Vagina (tissue), 2 donors: ENCODE measurements around the gene LCE1A. TPM values are rescaled to one million over a fixed set of nuclear protein-coding genes. Genes with fewer than 3 reads are reported as not detected.

Experiments
- DNase-seq, 2 donors: peaks; one replicate each; pipeline ENCODE4 v3.0.0-alpha.2; 2017; ENCODE audit errors: extremely low spot score in 2 of 2
- H3K27ac ChIP-seq: fragments of 200-600 bp; sonication (generic); one replicate; pipeline ENCODE4 v1.5.1; 2019
- H3K27me3 ChIP-seq: fragments of 200-600 bp; sonication (generic); one replicate; pipeline ENCODE4 v1.5.1; 2019
- H3K36me3 ChIP-seq, 2 donors: fragments of 200-600 bp; sonication (generic); one replicate each; pipeline ENCODE4 v1.5.1; 2017 to 2019
- H3K4me1 ChIP-seq: fragments of 200-600 bp; sonication (generic); one replicate; pipeline ENCODE4 v1.5.1; 2019
- H3K4me3 ChIP-seq, 2 donors: fragments of 200-600 bp; sonication (generic); 1 replicate in 1 of 2; 2 replicates in 1 of 2; pipeline ENCODE4 v1.5.1; 2016 to 2019
- H3K9me3 ChIP-seq: fragments of 200-600 bp; sonication (generic); one replicate; pipeline ENCODE4 v1.5.1; 2019
- CTCF ChIP-seq, 3 experiments: fragments of 450-650 bp in 2 of 3; fragments of 200-600 bp in 1 of 3; sonication (generic) in 1 of 3; IDR thresholded peaks; one replicate each; pipeline ENCODE4 v1.5.1; 2017 to 2019; ENCODE audit warnings: antibody characterized with exemption in 3 of 3, mild to moderate bottlenecking in 2 of 3, moderate library complexity in 2 of 3
- POLR2A ChIP-seq, 2 donors: fragments of 450-650 bp; IDR thresholded peaks; one replicate each; pipeline ENCODE4 v1.6.1; 2017; ENCODE audit warnings: antibody characterized with exemption in 2 of 2, mild to moderate bottlenecking in 2 of 2, moderate library complexity in 2 of 2
- POLR2AphosphoS5 ChIP-seq, 2 donors: sonication (generic); formaldehyde crosslinking; IDR thresholded peaks; one replicate each; pipeline ENCODE4 v1.9.0; 2017; ENCODE audit warnings: antibody characterized with exemption in 2 of 2, mild to moderate bottlenecking in 2 of 2, low read depth in 1 of 2; ENCODE audit not compliant: insufficient read depth in 1 of 2
- intact Hi-C: fragments of 100-400 bp; cut with DNase I; formaldehyde crosslinking; loops from one replicate; pipeline ENCODE4 v1.15.1; 2023
- total RNA-seq: library from RNA; depleted of rRNA; stranded (reverse); fragments of >200 nt; gene quantifications from one replicate; pipeline ENCODE4 v1.2.3, GENCODE V29; 2016

The LCE1A gene
- total RNA-seq, 1 donor from 2014 or later: not detected

- H3K27me3 ChIP-seq: no peaks in the 10 kb centered on the region
- intact Hi-C loops: no loop called here
- no peaks in the 10 kb centered on the region for H3K4me1 ChIP-seq
- no peak for DNase-seq
- H3K36me3 ChIP-seq: no peaks in the 10 kb centered on the region
- TF ChIP-seq POLR2AphosphoS5 (IDR thresholded peaks at IDR 0.05; ENCODE audit: insufficient read depth in 1 of 2, low read depth in 1 of 2) (no peak), POLR2A (IDR thresholded peaks at IDR 0.05) (no peak), CTCF (IDR thresholded peaks at IDR 0.05) (no peak)
- H3K27ac ChIP-seq: no peak within 1 kb of the TSS
- no peaks in the 10 kb centered on the region for H3K9me3 ChIP-seq
- no peak within 1 kb of the TSS for H3K4me3 ChIP-seq
Observed at GRCh38 chr1:152796421-152796820, 30.9 kb upstream of the LCE1A start, which contains the start of gene LCE1D. TSS of gene LCE1D (plus strand) at chr1:152796721. CDS start at chr1:152797795, 1,074 bp downstream.

GRCh38 chr1:152801333-152801732, 25.9 kb upstream of the LCE1A start:
- intact Hi-C loops: no loop called here
- Histone ChIP-seq H3K4me3 (no peak overlapping the region), H3K27me3 (no peaks in the 10 kb centered on the region), H3K9me3 (no peaks in the 10 kb centered on the region), H3K27ac (no peak overlapping the region), H3K4me1 (no peaks in the 10 kb centered on the region), H3K36me3 (no peaks in the 10 kb centered on the region)
- TF ChIP-seq CTCF (IDR thresholded peaks at IDR 0.05): no peak
- TF ChIP-seq POLR2A (IDR thresholded peaks at IDR 0.05): no peak
- no peak for TF ChIP-seq POLR2AphosphoS5 (IDR thresholded peaks at IDR 0.05; ENCODE audit: insufficient read depth in 1 of 2, low read depth in 1 of 2)
- DNase-seq: no peak

GRCh38 chr1:152806576-152806975, 20.7 kb upstream of the LCE1A start, which contains the start of gene LCE1C:
TSS of gene LCE1C (minus strand) at chr1:152806651. CDS start at chr1:152805478, 1,173 bp downstream.
- Histone ChIP-seq H3K36me3 (no peaks in the 10 kb centered on the region), H3K4me1 (no peaks in the 10 kb centered on the region), H3K9me3 (no peaks in the 10 kb centered on the region), H3K27ac (no peak within 1 kb of the TSS), H3K27me3 (no peaks in the 10 kb centered on the region), H3K4me3 (no peak within 1 kb of the TSS)
- TF ChIP-seq POLR2AphosphoS5 (IDR thresholded peaks at IDR 0.05; ENCODE audit: insufficient read depth in 1 of 2, low read depth in 1 of 2): no peak
- no peak for TF ChIP-seq CTCF (IDR thresholded peaks at IDR 0.05)
- no peak for TF ChIP-seq POLR2A (IDR thresholded peaks at IDR 0.05)
- intact Hi-C loops: no loop called here
- no peak for DNase-seq

GRCh38 chr1:152811050-152811449, 16.2 kb upstream of the LCE1A start:
- Histone ChIP-seq H3K4me1 (no peaks in the 10 kb centered on the region), H3K27me3 (no peaks in the 10 kb centered on the region), H3K36me3 (no peaks in the 10 kb centered on the region), H3K9me3 (no peaks in the 10 kb centered on the region), H3K27ac (no peak overlapping the region), H3K4me3 (no peak overlapping the region)
- no peak for DNase-seq
- intact Hi-C loops: no loop called here
- no peak for TF ChIP-seq POLR2A (IDR thresholded peaks at IDR 0.05)
- no peak for TF ChIP-seq POLR2AphosphoS5 (IDR thresholded peaks at IDR 0.05; ENCODE audit: insufficient read depth in 1 of 2, low read depth in 1 of 2)
- no peak for TF ChIP-seq CTCF (IDR thresholded peaks at IDR 0.05)

- no peak within 1 kb of the TSS for H3K27ac ChIP-seq
- DNase-seq: no peak
- no peak for TF ChIP-seq POLR2A (IDR thresholded peaks at IDR 0.05)
- TF ChIP-seq POLR2AphosphoS5 (IDR thresholded peaks at IDR 0.05; ENCODE audit: insufficient read depth in 1 of 2, low read depth in 1 of 2): no peak
- no peak for TF ChIP-seq CTCF (IDR thresholded peaks at IDR 0.05)
- no peak within 1 kb of the TSS for H3K4me3 ChIP-seq
- intact Hi-C loops: no loop called here
- no peaks in the 10 kb centered on the region for H3K36me3 ChIP-seq
- H3K27me3 ChIP-seq: no peaks in the 10 kb centered on the region
- no peaks in the 10 kb centered on the region for H3K9me3 ChIP-seq
- H3K4me1 ChIP-seq: no peaks in the 10 kb centered on the region
Observed at GRCh38 chr1:152811671-152812070, 15.6 kb upstream of the LCE1A start, which contains the start of gene LCE1B. TSS of gene LCE1B (plus strand) at chr1:152811971. CDS start at chr1:152812447, 476 bp downstream.
